Fibroblast of pulmonary artery (primary cell): ENCODE data around the gene EEPD1.

Experiments
- DNase-seq: peaks from one replicate; pipeline ENCODE4 v3.0.0-alpha.2; 2010; ENCODE audit warnings: low read depth
- H3K4me3 ChIP-seq: replicated peaks from 2 replicates; pipeline ENCODE4 v1.5.1; 2011; ENCODE audit warnings: low read depth, mild to moderate bottlenecking, control low read depth, low read length, moderate library complexity
- TF ChIP-seq, protein P1 (sequence below): IDR thresholded peaks from 2 replicates; pipeline ENCODE4 v1.5.1; 2011; ENCODE audit warnings: mild to moderate bottlenecking, control low read depth, low read length, inconsistent platforms; ENCODE audit errors: missing control alignments

The EEPD1 gene

DNA sequence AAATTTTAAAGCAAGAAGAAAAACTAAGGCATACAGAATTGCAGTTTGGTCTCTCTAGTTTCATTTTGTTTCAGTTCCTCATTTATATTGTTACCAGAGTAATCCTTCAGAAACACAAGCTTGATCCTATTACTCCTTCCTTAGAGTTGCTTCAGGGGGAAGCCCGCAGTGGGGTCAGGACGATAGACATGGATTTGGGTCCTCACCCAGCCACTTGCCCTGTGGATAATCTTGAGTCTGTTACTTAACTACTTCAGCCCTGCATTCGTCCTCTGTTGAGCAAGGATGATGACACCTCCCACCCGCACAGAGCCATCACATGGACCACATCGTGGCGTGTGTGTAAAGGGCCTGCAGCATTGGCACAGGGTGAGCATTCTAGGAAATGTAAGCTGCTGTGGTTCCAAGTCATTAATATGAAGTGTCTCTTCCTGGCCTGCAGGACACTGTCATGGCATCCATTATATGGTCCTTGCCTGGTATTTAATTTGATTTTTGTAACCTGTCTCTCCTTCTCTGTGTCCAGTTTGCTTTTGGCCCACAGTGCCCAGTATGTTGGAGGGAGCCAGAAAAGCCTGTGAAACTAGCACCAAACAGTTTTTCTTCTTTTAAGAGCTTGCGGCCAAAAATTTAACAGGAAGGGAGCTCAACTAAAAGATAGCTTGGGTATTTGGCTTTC lies 111.2 kb downstream of the EEPD1 start:
- H3K4me3 ChIP-seq, result no peak overlapping the region
- no peak for DNase-seq
- TF ChIP-seq, protein P1, sequence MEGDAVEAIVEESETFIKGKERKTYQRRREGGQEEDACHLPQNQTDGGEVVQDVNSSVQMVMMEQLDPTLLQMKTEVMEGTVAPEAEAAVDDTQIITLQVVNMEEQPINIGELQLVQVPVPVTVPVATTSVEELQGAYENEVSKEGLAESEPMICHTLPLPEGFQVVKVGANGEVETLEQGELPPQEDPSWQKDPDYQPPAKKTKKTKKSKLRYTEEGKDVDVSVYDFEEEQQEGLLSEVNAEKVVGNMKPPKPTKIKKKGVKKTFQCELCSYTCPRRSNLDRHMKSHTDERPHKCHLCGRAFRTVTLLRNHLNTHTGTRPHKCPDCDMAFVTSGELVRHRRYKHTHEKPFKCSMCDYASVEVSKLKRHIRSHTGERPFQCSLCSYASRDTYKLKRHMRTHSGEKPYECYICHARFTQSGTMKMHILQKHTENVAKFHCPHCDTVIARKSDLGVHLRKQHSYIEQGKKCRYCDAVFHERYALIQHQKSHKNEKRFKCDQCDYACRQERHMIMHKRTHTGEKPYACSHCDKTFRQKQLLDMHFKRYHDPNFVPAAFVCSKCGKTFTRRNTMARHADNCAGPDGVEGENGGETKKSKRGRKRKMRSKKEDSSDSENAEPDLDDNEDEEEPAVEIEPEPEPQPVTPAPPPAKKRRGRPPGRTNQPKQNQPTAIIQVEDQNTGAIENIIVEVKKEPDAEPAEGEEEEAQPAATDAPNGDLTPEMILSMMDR, result no peak

DNA sequence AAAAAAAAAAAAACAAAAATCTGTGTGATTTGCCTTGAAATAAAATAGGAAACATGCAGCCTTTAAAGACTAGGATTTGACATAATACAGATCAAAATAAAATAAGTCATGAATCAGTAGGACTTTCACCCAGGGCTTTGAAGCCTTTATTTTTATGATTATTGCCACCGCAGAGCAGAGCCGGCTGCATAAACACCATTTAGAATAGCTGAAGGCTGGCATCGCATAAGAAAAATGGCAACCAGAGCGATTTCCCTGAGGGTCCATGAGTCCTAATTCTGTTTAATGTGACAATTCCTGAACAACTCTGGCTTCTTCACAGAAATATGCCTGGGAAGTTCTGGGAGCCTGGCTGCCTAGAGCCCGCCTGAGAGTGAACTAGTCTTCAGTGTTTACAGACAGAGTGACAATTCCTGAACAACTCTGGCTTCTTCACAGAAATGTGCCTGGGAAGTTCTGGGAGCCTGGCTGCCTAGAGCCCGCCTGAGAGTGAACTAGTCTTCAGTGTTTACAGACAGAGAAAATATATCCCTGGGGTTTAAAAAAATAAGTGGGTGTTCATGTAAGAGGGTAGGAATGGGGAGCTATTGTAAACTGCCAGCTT lies 112.0 kb downstream of the EEPD1 start:
- no peak overlapping the region for H3K4me3 ChIP-seq
- DNase-seq, result no peak
- TF ChIP-seq, protein P1, result no peak

DNA sequence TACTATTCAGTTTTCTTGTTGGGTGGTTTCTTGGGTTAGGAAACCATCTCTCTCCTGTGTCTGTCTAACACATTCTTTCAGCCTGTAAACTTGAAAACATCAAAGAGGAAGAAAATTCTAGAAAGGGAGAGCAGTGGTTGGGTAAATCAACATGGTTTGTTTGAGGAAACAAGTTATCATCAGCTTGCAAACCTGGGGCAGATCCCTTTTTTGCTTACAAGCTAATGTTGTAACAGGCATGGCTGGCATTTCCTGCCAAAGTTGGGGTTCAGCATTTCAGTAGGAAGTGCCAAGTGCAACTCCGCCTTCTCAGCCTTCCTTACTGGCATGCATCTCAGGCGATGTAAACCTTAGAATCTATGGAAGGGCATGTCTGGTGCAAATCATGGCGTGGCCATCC lies 112.6 kb downstream of the EEPD1 start:
- DNase-seq, result no peak
- TF ChIP-seq, protein P1, result no peak
- H3K4me3 ChIP-seq, result no peak overlapping the region

DNA sequence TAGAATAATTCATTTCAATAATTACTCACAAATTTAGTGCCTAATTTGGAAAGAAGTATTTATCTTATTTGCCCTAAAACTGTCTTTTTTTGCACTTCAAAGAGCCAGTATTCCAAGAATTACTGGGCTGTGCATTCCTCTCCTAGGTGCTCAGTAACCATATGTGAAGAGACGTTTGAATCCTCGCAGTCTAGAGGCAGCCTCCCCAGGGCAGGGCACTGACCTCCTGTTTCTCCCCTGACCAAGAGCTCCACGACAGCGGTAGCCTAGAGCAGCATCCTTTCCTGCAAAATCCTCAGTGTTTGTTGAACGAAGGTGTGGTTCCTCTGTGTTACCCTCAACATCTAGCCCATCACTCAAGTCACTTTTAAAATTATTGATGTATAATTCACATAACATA lies 113.1 kb downstream of the EEPD1 start:
- H3K4me3 ChIP-seq, result no peak overlapping the region
- DNase-seq, result no peak
- TF ChIP-seq, protein P1, result no peak

DNA sequence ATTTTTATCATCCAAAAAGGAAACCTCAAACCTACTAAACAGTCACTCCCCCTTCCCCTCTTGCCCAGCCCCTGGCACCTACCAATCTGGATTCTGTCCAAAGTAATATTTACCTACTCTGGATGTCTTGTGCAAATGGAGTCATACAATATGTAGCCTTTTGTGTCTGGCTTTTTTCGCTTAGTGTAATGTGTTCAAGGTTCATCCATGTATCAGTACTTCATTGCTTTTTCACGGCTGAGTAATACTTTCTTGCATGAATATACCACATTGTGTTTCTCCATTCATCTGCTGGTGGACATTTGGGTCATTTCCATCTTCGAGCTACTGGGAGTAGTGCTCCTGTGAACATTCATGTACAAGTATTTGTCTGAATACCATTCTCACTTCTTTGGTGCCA lies 113.6 kb downstream of the EEPD1 start:
- TF ChIP-seq, protein P1, result no peak
- no peak for DNase-seq
- no peak overlapping the region for H3K4me3 ChIP-seq

DNA sequence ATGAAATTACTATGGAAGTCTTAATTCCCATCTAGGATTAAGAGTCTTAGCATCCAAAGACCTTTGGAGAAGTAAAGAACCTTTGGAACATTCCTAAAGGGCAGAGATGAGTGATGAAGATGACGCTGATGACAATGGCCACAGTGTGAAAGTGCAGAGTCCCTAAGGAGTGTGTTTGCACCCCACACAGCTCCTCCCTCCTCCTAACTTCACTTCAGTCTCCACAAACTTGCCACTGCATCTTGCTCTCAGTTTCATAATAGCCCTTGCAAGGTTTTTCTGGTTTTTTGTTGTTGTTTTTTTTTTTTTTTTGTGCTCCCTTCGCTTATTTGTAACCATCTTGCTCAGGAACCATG lies 119.1 kb downstream of the EEPD1 start:
- no peak for DNase-seq
- H3K4me3 ChIP-seq, result no peak overlapping the region
- TF ChIP-seq, protein P1, result no peak
